ENCODE measurements around the gene CCNH. TPM values are rescaled to one million over a fixed set of nuclear protein-coding genes. Genes with fewer than 3 reads are reported as not detected.
A peak's percentile ranks its signal among the peaks of the same experiment; 100 is the strongest.

The CCNH gene
- total and polyA plus RNA-seq, 2 of the 4 experiments (the other 2 are of a cell fraction), result 37.4 to 100 TPM

GRCh38 chr5:87382224-87382623 lies 30.5 kb downstream of the CCNH start:
- H3K36me3 ChIP-seq (ENCODE audit: control insufficient read depth, insufficient read depth, low read length), result peaks cover 18% of the 10 kb centered on the region
- POLR2A ChIA-PET (ENCODE audit: unreplicated experiment), result no interaction called here
- no peak overlapping the region; the same call in 1 of the 2 replicates for H3K27ac ChIP-seq (ENCODE audit: insufficient read depth, low read length)
- no peak overlapping the region; a peak in 1 of 4 replicates for H4K8ac ChIP-seq (ENCODE audit: low read depth in 2 of 2, low read length in 2 of 2)
- peak overlapping the region; percentile 30; the same call in 1 of the 2 replicates for H3K4ac ChIP-seq (ENCODE audit: low read depth, low read length)
- no peak overlapping the region for H2BK15ac ChIP-seq (ENCODE audit: low read depth, low read length)
- no peak overlapping the region for H2AFZ ChIP-seq (replicated peaks; ENCODE audit: low read length, poor library complexity)
- peaks cover 15 to 40% of the 10 kb centered on the region in 2 experiments for H3K79me1 ChIP-seq (ENCODE audit: low read depth in 1 of 2, low read length in 2 of 2)
- no peaks in the 10 kb centered on the region for H3K9me3 ChIP-seq (ENCODE audit: control insufficient read depth, insufficient read depth, low read length)
- intact Hi-C loops (cut with micrococcal nuclease) (loop anchor here (5.0 kb wide), 1 partner anchor 310 kb away; no protein-coding TSS in a partner anchor), dilution Hi-C loops (cut with HindIII; ENCODE audit: low sequenced_read_pairs, unreplicated experiment) (no loop called here), in situ Hi-C loops (cut with MboI; ENCODE audit: low sequenced_read_pairs) (no loop called here)
- peaks cover 5% of the 10 kb centered on the region for H3K4me1 ChIP-seq (ENCODE audit: control insufficient read depth, insufficient read depth, low read length)
- no peak overlapping the region for H4K91ac ChIP-seq (ENCODE audit: insufficient read depth, low read depth, low read length)
- BruUV-seq (replicated peaks), result no TSS peak
- H3K14ac ChIP-seq (replicated peaks; ENCODE audit: low read depth, low read length), result no peak overlapping the region
- H3K4me2 ChIP-seq (ENCODE audit: low read depth, low read length), result no peak overlapping the region
- H3K4me3 ChIP-seq (ENCODE audit: insufficient read depth, low read depth, low read length), result no peak overlapping the region
- no CpG with 5 or more reads among the region's 1 CpG for WGBS, 2 experiments (ENCODE audit: extremely low coverage in 2 of 2, insufficient read length in 1 of 2)
- H3K56ac ChIP-seq (ENCODE audit: extremely low read depth, insufficient read depth, low read length), result no peak overlapping the region
- no peaks in the 10 kb centered on the region for H3K27me3 ChIP-seq (ENCODE audit: control insufficient read depth, insufficient read depth, low read length)
- no peak overlapping the region for H3K18ac ChIP-seq (ENCODE audit: low read depth, low read length)
- ATAC-seq (ENCODE audit: low read depth), result no peak
- no peak for DNase-seq
- CTCF ChIA-PET, result no interaction called here
- peaks cover 6% of the 10 kb centered on the region; the same call in 1 of the 2 replicates for H4K20me1 ChIP-seq (ENCODE audit: insufficient read depth, low read length)
- no peak overlapping the region for H4K5ac ChIP-seq (ENCODE audit: low read depth, low read length)
- H2AK5ac ChIP-seq (ENCODE audit: low read depth, low read length), result no peak overlapping the region
- H2BK5ac ChIP-seq (ENCODE audit: low read depth, low read length, poor library complexity, severe bottlenecking), result no peak overlapping the region
- H2BK120ac ChIP-seq (ENCODE audit: low read depth, low read length), result no peak overlapping the region
- no peak overlapping the region for H3K9ac ChIP-seq (ENCODE audit: low read depth, low read length)
- no peak overlapping the region for H2AK9ac ChIP-seq (replicated peaks; ENCODE audit: low read depth, low read length, poor library complexity)
- TF ChIP-seq RFX5 (IDR thresholded peaks at IDR 0.05; ENCODE audit: low read depth, low read length), result no peak
- peak; percentile 86 for TF ChIP-seq CEBPB (IDR thresholded peaks at IDR 0.05; ENCODE audit: low read depth, low read length)
- no peak for TF ChIP-seq BHLHE40 (IDR thresholded peaks at IDR 0.05; ENCODE audit: low read depth, low read length)
- no peak for TF ChIP-seq CHD1 (IDR thresholded peaks at IDR 0.05; ENCODE audit: low read depth, low read length)
- peaks cover 2% of the 10 kb centered on the region; the same call in 1 of the 2 replicates for H3K9me1 ChIP-seq (ENCODE audit: insufficient read depth, low read length)
- no peak overlapping the region for H2BK20ac ChIP-seq (ENCODE audit: low read depth, low read length)
- H3K23ac ChIP-seq (ENCODE audit: low read depth, low read length), result no peak overlapping the region

All from IMR-90 (cell line).